H9 (cell line): ENCODE results near the gene SRCAP. TPM values are rescaled to one million over a fixed set of nuclear protein-coding genes. Genes with fewer than 3 reads are reported as not detected.

Experiments used
- DNase-seq: peaks from one replicate; pipeline ENCODE4 v3.0.0-alpha.2; 2017
- H2AFZ ChIP-seq: one replicate; pipeline ENCODE4 v1.6.1; 2013; ENCODE audit warnings: mild to moderate bottlenecking, low read length, control low read depth, moderate library complexity
- H2AK5ac ChIP-seq: 2 replicates; pipeline ENCODE4 v1.6.1; 2013; ENCODE audit warnings: low read length, control low read depth, mixed read lengths; ENCODE audit not compliant: insufficient read length
- H2BK120ac ChIP-seq: one replicate; pipeline ENCODE4 v1.6.1; 2013; ENCODE audit warnings: low read depth, mild to moderate bottlenecking, low read length, control low read depth, inconsistent platforms; ENCODE audit not compliant: poor library complexity, severe bottlenecking
- H2BK12ac ChIP-seq: 2 replicates; pipeline ENCODE4 v1.6.1; 2013; ENCODE audit warnings: low read length, control low read depth, mixed read lengths, low read depth; ENCODE audit not compliant: insufficient read length
- H2BK15ac ChIP-seq: 2 replicates; pipeline ENCODE4 v1.6.1; 2013; ENCODE audit warnings: low read depth, low read length, control low read depth
- H2BK20ac ChIP-seq: one replicate; pipeline ENCODE4 v1.6.1; 2013; ENCODE audit warnings: low read depth, mild to moderate bottlenecking, low read length, control low read depth, inconsistent platforms; ENCODE audit not compliant: poor library complexity, severe bottlenecking
- H2BK5ac ChIP-seq: 2 replicates; pipeline ENCODE4 v1.6.1; 2013; ENCODE audit warnings: low read length, control low read depth, mixed read lengths; ENCODE audit not compliant: insufficient read length
- H3K14ac ChIP-seq: 2 replicates; pipeline ENCODE4 v1.6.1; 2013; ENCODE audit warnings: low read length, control low read depth; ENCODE audit not compliant: insufficient read depth
- H3K18ac ChIP-seq: 2 replicates; pipeline ENCODE4 v1.6.1; 2013; ENCODE audit warnings: low read depth, mild to moderate bottlenecking, mixed read lengths, low read length, control low read depth; ENCODE audit not compliant: insufficient read length
- H3K23ac ChIP-seq: 2 replicates; pipeline ENCODE4 v1.6.1; 2013; ENCODE audit warnings: low read length, control low read depth, mixed read lengths, low read depth; ENCODE audit not compliant: insufficient read length
- H3K23me2 ChIP-seq: 2 replicates; pipeline ENCODE4 v1.6.1; 2013; ENCODE audit warnings: low read depth, mild to moderate bottlenecking, mixed read lengths, low read length, control low read depth; ENCODE audit not compliant: insufficient read length, poor library complexity, severe bottlenecking
- H3K27ac ChIP-seq: 2 replicates; pipeline ENCODE4 v1.5.1; 2013; ENCODE audit warnings: low read length, control low read depth, mixed read lengths, low read depth; ENCODE audit not compliant: insufficient read length
- H3K27me3 ChIP-seq: 2 replicates; pipeline ENCODE4 v1.6.1; 2013; ENCODE audit warnings: low read length, control low read depth, inconsistent platforms; ENCODE audit not compliant: insufficient read depth
- H3K4ac ChIP-seq: 2 replicates; pipeline ENCODE4 v1.6.1; 2013; ENCODE audit warnings: low read depth, mild to moderate bottlenecking, control low read depth, inconsistent platforms, low read length, moderate library complexity
- H3K4me1 ChIP-seq: 2 replicates; pipeline ENCODE4 v1.6.1; 2013; ENCODE audit warnings: low read length, control low read depth, inconsistent platforms; ENCODE audit not compliant: insufficient read depth
- H3K4me2 ChIP-seq: 2 replicates; pipeline ENCODE4 v1.6.1; 2013; ENCODE audit warnings: low read length, control low read depth, mixed read lengths; ENCODE audit not compliant: insufficient read length, insufficient read depth
- H3K56ac ChIP-seq: 2 replicates; pipeline ENCODE4 v1.6.1; 2013; ENCODE audit warnings: low read depth, mild to moderate bottlenecking, mixed read lengths, low read length, control low read depth; ENCODE audit not compliant: insufficient read length
- H3K79me1 ChIP-seq: 2 replicates; pipeline ENCODE4 v1.6.1; 2013; ENCODE audit warnings: low read depth, mild to moderate bottlenecking, moderate library complexity, low read length, control low read depth, inconsistent platforms; ENCODE audit not compliant: insufficient read depth, poor library complexity, severe bottlenecking
- H3K79me2 ChIP-seq: 2 replicates; pipeline ENCODE4 v1.6.1; 2013; ENCODE audit warnings: low read length, control low read depth, inconsistent platforms; ENCODE audit not compliant: insufficient read depth
- H3K9ac ChIP-seq: 2 replicates; pipeline ENCODE4 v1.6.1; 2013; ENCODE audit warnings: low read length, control low read depth, mixed read lengths; ENCODE audit not compliant: insufficient read length; ENCODE audit errors: extremely low read depth
- H3K9me3 ChIP-seq: one replicate; pipeline ENCODE4 v1.6.1; 2013; ENCODE audit warnings: low read depth, low read length, inconsistent platforms; ENCODE audit not compliant: control insufficient read depth
- H3T11ph ChIP-seq: one replicate; pipeline ENCODE4 v1.6.1; 2013; ENCODE audit warnings: mild to moderate bottlenecking, low read length, control low read depth, inconsistent platforms
- H4K20me1 ChIP-seq: one replicate; pipeline ENCODE4 v1.6.1; 2013; ENCODE audit not compliant: control insufficient read depth, insufficient read length, insufficient read depth
- H4K5ac ChIP-seq: 2 replicates; pipeline ENCODE4 v1.6.1; 2013; ENCODE audit warnings: low read depth, mild to moderate bottlenecking, mixed read lengths, low read length, control low read depth; ENCODE audit not compliant: insufficient read length
- H4K8ac ChIP-seq: replicated peaks from 2 replicates; pipeline ENCODE4 v1.6.1; 2013; ENCODE audit warnings: low read length, control low read depth, mixed read lengths, low read depth; ENCODE audit not compliant: insufficient read length
- H4K91ac ChIP-seq: 2 replicates; pipeline ENCODE4 v1.6.1; 2013; ENCODE audit warnings: low read depth, mild to moderate bottlenecking, moderate library complexity, mixed read lengths, low read length, control low read depth; ENCODE audit not compliant: insufficient read length
- H3K27ac Mint-ChIP-seq, 3 experiments: 2 replicates in 2 of 3; 3 replicates in 1 of 3; pipeline ENCODE4 v1.8.0; 2020 to 2021; ENCODE audit warnings: mixed read lengths in 3 of 3, mild to moderate bottlenecking in 1 of 3, moderate library complexity in 1 of 3
- H3K27me3 Mint-ChIP-seq: 2 replicates; pipeline ENCODE4 v1.8.0; 2021; ENCODE audit warnings: low read depth, mild to moderate bottlenecking, moderate library complexity, mixed read lengths
- H3K36me3 Mint-ChIP-seq, 3 experiments: 2 replicates in 2 of 3; 3 replicates in 1 of 3; pipeline ENCODE4 v1.8.0; 2020 to 2021; ENCODE audit warnings: low read depth in 3 of 3, mixed read lengths in 3 of 3; ENCODE audit not compliant: insufficient read depth in 1 of 3
- H3K4me1 Mint-ChIP-seq, 2 experiments: 2 replicates each; pipeline ENCODE4 v1.8.0; 2020; ENCODE audit warnings: mixed read lengths in 2 of 2
- H3K4me3 Mint-ChIP-seq, 2 experiments: 2 replicates in 1 of 2; 3 replicates in 1 of 2; pipeline ENCODE4 v1.8.0; 2020 to 2021; ENCODE audit warnings: mild to moderate bottlenecking in 2 of 2, mixed read lengths in 2 of 2, moderate library complexity in 1 of 2
- H3K9me3 Mint-ChIP-seq, 2 experiments: 2 replicates in 1 of 2; 3 replicates in 1 of 2; pipeline ENCODE4 v1.8.0; 2020; ENCODE audit warnings: mild to moderate bottlenecking in 2 of 2, mixed read lengths in 2 of 2, moderate library complexity in 1 of 2
- CTCF ChIP-seq: fragments of 200-600 bp; sonication (generic); conservative IDR thresholded peaks from 3 replicates; pipeline ENCODE4 v1.8.0; 2021; ENCODE audit warnings: antibody characterized with exemption, mild to moderate bottlenecking
- WGBS: extraction: QIAGEN DNeasy Blood & Tissue Kit; methylation state at CpG from one replicate; pipeline ENCODE4 v1.1.7; 2013; ENCODE audit warnings: missing lambda C conversion rate, low lambda C conversion rate, mixed read lengths; ENCODE audit not compliant: insufficient read length; ENCODE audit errors: extremely low coverage; 5-methylcytosine and 5-hydroxymethylcytosine counted together
- total RNA-seq: library from RNA; stranded (reverse); gene quantifications from 2 replicates; pipeline ENCODE4 v1.2.1, GENCODE V29; 2021

Gene SRCAP
- total RNA-seq, 1 experiment from 2014 or later, result 63.1 TPM

GRCh38 chr16:30753596-30753995 lies 54.6 kb downstream of the SRCAP start:
- peaks cover 2% of the 10 kb centered on the region for H3K79me1 ChIP-seq
- no peaks in the 10 kb centered on the region for H3K9me3 ChIP-seq
- no peaks in the 10 kb centered on the region for H3K4me1 ChIP-seq
- Mint-ChIP-seq H3K27me3 (no peaks in the 10 kb centered on the region), H3K27ac (no peak overlapping the region), H3K36me3 (peaks cover 7 to 66% (median 48%) of the 10 kb centered on the region in 3 experiments), H3K4me3 (no peak overlapping the region), H3K9me3 (peaks cover 0 to 1% of the 10 kb centered on the region in 2 experiments; a peak in 1 of 5 replicates), H3K4me1 (peaks cover 7 to 11% of the 10 kb centered on the region in 2 experiments)
- H2BK120ac ChIP-seq, result no peak overlapping the region
- H3K4me2 ChIP-seq, result no peak overlapping the region
- no CpG with 5 or more reads among the region's 4 CpGs for WGBS
- no peak overlapping the region for H2BK12ac ChIP-seq
- no peak overlapping the region for H2AK5ac ChIP-seq
- H3K27me3 ChIP-seq, result no peaks in the 10 kb centered on the region
- H2BK5ac ChIP-seq, result no peak overlapping the region
- no peaks in the 10 kb centered on the region for H4K20me1 ChIP-seq
- peaks cover 4% of the 10 kb centered on the region; the same call in 1 of the 2 replicates for H3K79me2 ChIP-seq
- H2BK20ac ChIP-seq, result no peak overlapping the region
- no peak for DNase-seq
- H3K56ac ChIP-seq, result no peak overlapping the region
- no peak overlapping the region for H3K14ac ChIP-seq
- no peak overlapping the region for H2AFZ ChIP-seq
- TF ChIP-seq CTCF, result no peak
- H3K23me2 ChIP-seq, result no peaks in the 10 kb centered on the region
- no peak overlapping the region for H3K27ac ChIP-seq
- H3K18ac ChIP-seq, result no peak overlapping the region
- no peak overlapping the region for H4K91ac ChIP-seq
- no peak overlapping the region for H3T11ph ChIP-seq
- H3K23ac ChIP-seq, result no peak overlapping the region
- no peak overlapping the region for H3K4ac ChIP-seq
- H4K8ac ChIP-seq, result no peak overlapping the region
- no peak overlapping the region for H4K5ac ChIP-seq
- H3K9ac ChIP-seq, result no peak overlapping the region
- H2BK15ac ChIP-seq, result no peak overlapping the region
